RWPE2 (cell line): Measurements from ENCODE around the gene FRMD4B.

Experiments used
- ATAC-seq: fragments of 200-7000 bp; cut with Tn5 transposase; 3 replicates; pipeline ENCODE4 v1.9.1; 2021; ENCODE audit warnings: low read depth
- DNase-seq: peaks from one replicate; pipeline ENCODE4 v3.0.0-alpha.2; 2020; ENCODE audit warnings: low spot score
- H3K27ac ChIP-seq: fragments of 450-650 bp; 2 replicates; pipeline ENCODE4 v1.5.1; 2017; ENCODE audit warnings: mild to moderate bottlenecking; ENCODE audit not compliant: poor library complexity, severe bottlenecking
- H3K27me3 ChIP-seq: fragments of 250-450 bp; sonication (Bioruptor Pico); 2 replicates; pipeline ENCODE4 v1.5.1; 2021; ENCODE audit warnings: mild to moderate bottlenecking, moderate library complexity; ENCODE audit not compliant: insufficient read depth, poor library complexity, severe bottlenecking
- H3K36me3 ChIP-seq: fragments of 250-450 bp; sonication (Bioruptor Pico); 2 replicates; pipeline ENCODE4 v1.5.1; 2020; ENCODE audit warnings: low read depth, mild to moderate bottlenecking, moderate library complexity
- H3K4me1 ChIP-seq: fragments of 250-450 bp; sonication (Bioruptor Pico); 2 replicates; pipeline ENCODE4 v1.5.1; 2021; ENCODE audit warnings: mild to moderate bottlenecking, moderate library complexity; ENCODE audit not compliant: insufficient read depth, poor library complexity, severe bottlenecking
- H3K4me3 ChIP-seq: fragments of 250-450 bp; sonication (Bioruptor Pico); 2 replicates; pipeline ENCODE4 v1.5.1; 2021; ENCODE audit warnings: mild to moderate bottlenecking, moderate library complexity; ENCODE audit not compliant: severe bottlenecking
- H3K9me3 ChIP-seq: fragments of 250-450 bp; sonication (Bioruptor Pico); 2 replicates; pipeline ENCODE4 v1.5.1; 2021; ENCODE audit warnings: mild to moderate bottlenecking, moderate library complexity; ENCODE audit not compliant: severe bottlenecking
- CTCF ChIP-seq: fragments of 450-650 bp; IDR thresholded peaks from one replicate; pipeline ENCODE4 v1.5.1; 2017; ENCODE audit warnings: mild to moderate bottlenecking, moderate library complexity; ENCODE audit not compliant: poor library complexity, severe bottlenecking

Gene FRMD4B

GRCh38 chr3:69353088-69353478 lies 32.8 kb downstream of the FRMD4B start:
- H3K4me1 ChIP-seq = peaks cover 14% of the 10 kb centered on the region
- no peak for ATAC-seq
- no peak for TF ChIP-seq CTCF

GRCh38 chr3:69352305-69353087 lies 33.4 kb downstream of the FRMD4B start:
- TF ChIP-seq CTCF = no peak
- Histone ChIP-seq H3K4me3 (no peak overlapping the region), H3K36me3 (no peaks in the 10 kb centered on the region), H3K27ac (no peak overlapping the region), H3K27me3 (no peaks in the 10 kb centered on the region), H3K4me1 (peaks cover 10% of the 10 kb centered on the region), H3K9me3 (no peaks in the 10 kb centered on the region)
- DNase-seq (no peak), ATAC-seq (no peak)

More at GRCh38 chr3:69353088-69353478, 32.8 kb downstream of the FRMD4B start:
- H3K4me3 ChIP-seq = no peak overlapping the region
- no peaks in the 10 kb centered on the region for H3K27me3 ChIP-seq
- no peaks in the 10 kb centered on the region for H3K36me3 ChIP-seq
- H3K9me3 ChIP-seq = no peaks in the 10 kb centered on the region
- DNase-seq = no peak
- H3K27ac ChIP-seq = no peak overlapping the region

- ATAC-seq = no peak
- Histone ChIP-seq H3K27me3 (no peaks in the 10 kb centered on the region), H3K4me1 (no peaks in the 10 kb centered on the region), H3K27ac (no peak overlapping the region), H3K4me3 (no peak overlapping the region), H3K9me3 (no peaks in the 10 kb centered on the region), H3K36me3 (no peaks in the 10 kb centered on the region)
- no peak for DNase-seq
- TF ChIP-seq CTCF = no peak
Measured at GRCh38 chr3:69343875-69344274, 42.0 kb downstream of the FRMD4B start.

- H3K4me1 ChIP-seq = no peaks in the 10 kb centered on the region
- no peak overlapping the region for H3K4me3 ChIP-seq
- H3K36me3 ChIP-seq = peaks cover 5% of the 10 kb centered on the region
- no peaks in the 10 kb centered on the region for H3K9me3 ChIP-seq
- no peak for ATAC-seq
- H3K27me3 ChIP-seq = no peaks in the 10 kb centered on the region
- H3K27ac ChIP-seq = no peak overlapping the region
- no peak for TF ChIP-seq CTCF
- no peak for DNase-seq
Measured at GRCh38 chr3:69342074-69342473, 43.8 kb downstream of the FRMD4B start.

GRCh38 chr3:69339760-69340159 lies 46.1 kb downstream of the FRMD4B start:
- peaks cover 10% of the 10 kb centered on the region for H3K36me3 ChIP-seq
- H3K4me1 ChIP-seq = no peaks in the 10 kb centered on the region
- H3K9me3 ChIP-seq = no peaks in the 10 kb centered on the region
- no peaks in the 10 kb centered on the region for H3K27me3 ChIP-seq
- ATAC-seq (no peak), DNase-seq (no peak)
- no peak overlapping the region for H3K4me3 ChIP-seq
- TF ChIP-seq CTCF = no peak
- H3K27ac ChIP-seq = no peak overlapping the region
